ENCODE measurements around the gene C16orf82. TPM values are rescaled to one million over a fixed set of nuclear protein-coding genes. Genes with fewer than 3 reads are reported as not detected.
A peak's percentile ranks its signal among the peaks of the same experiment; 100 is the strongest.
"Not testable (repeated sequence)": the region's sequence is repeated elsewhere in the genome, so short reads cannot be mapped to it uniquely, and the experiment has no call there.

The C16orf82 gene
- total and polyA plus RNA-seq, 4 donors: not detected

DNA sequence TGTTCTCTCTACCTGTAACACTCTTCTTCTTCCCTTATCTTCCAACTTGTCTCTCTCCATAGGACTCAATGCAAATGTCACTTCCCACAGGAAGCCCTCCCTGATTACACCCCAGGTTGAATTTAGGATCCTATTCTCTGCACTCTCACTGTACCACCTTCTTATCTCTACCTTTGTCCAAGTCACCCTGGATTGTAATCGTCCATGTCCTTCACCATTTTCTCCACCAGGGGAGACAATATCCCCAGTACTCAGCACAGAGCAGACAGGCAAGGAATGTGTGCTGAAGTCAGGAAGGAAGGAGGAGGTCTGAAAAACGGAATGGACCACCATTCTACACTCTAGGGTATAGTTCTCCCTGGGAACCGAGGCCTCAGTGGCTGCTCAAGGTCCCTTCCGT lies 14.2 kb downstream of the C16orf82 start:
- Histone ChIP-seq H3K36me3 (ENCODE audit: control insufficient read depth in 1 of 2, insufficient read depth in 2 of 2, low read length in 1 of 2) (no peaks in the 10 kb centered on the region), H3K4me1 (ENCODE audit: control insufficient read depth in 1 of 2, insufficient read depth in 2 of 2, low read length in 2 of 2) (no peaks in the 10 kb centered on the region), H3K9me3 (ENCODE audit: control insufficient read depth, low read length) (no peaks in the 10 kb centered on the region), H3K4me3 (ENCODE audit: low read length in 2 of 2) (no peak overlapping the region), H3K27me3 (ENCODE audit: control insufficient read depth in 1 of 2, insufficient read depth in 2 of 2, low read length in 1 of 2) (no peaks in the 10 kb centered on the region), H3K27ac (ENCODE audit: low read depth in 1 of 2, low read length in 2 of 2) (no peak overlapping the region)
- ATAC-seq (ENCODE audit: low FRiP score) (no peak), DNase-seq (no peak)
- WGBS, 2 donors: 15 to 18% methylated on average over 4 of the region's 4 CpGs
- intact Hi-C loops (cut with DNase I): no loop called here

DNA sequence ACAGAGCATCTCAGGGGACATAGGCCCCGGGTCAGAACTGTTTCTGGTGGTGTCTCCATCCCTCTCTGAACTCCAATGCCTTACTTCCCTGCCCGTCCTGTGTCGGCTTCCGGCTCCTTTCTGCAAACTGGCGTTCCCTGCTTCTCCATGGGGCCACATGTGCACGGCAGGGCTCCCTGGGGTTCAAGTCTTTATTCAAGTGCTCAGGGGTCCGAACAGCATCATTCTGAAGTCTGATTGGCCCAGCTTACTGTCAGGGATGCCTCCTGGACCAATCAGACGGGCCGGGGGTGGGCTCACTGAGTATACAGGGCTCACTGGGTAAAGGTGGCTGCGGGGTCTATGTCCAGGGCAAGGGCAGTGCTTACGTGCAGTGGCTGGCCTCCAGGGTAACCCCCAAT lies 17.1 kb downstream of the C16orf82 start:
- Histone ChIP-seq H3K27me3 (ENCODE audit: control insufficient read depth in 1 of 2, insufficient read depth in 2 of 2, low read length in 1 of 2) (no peaks in the 10 kb centered on the region), H3K9me3 (ENCODE audit: control insufficient read depth, low read length) (no peaks in the 10 kb centered on the region)
- 20 to 27% methylated on average over 10 to 11 of the region's 11 CpGs for whole genome bisulfite sequencing, 2 donors

DNA sequence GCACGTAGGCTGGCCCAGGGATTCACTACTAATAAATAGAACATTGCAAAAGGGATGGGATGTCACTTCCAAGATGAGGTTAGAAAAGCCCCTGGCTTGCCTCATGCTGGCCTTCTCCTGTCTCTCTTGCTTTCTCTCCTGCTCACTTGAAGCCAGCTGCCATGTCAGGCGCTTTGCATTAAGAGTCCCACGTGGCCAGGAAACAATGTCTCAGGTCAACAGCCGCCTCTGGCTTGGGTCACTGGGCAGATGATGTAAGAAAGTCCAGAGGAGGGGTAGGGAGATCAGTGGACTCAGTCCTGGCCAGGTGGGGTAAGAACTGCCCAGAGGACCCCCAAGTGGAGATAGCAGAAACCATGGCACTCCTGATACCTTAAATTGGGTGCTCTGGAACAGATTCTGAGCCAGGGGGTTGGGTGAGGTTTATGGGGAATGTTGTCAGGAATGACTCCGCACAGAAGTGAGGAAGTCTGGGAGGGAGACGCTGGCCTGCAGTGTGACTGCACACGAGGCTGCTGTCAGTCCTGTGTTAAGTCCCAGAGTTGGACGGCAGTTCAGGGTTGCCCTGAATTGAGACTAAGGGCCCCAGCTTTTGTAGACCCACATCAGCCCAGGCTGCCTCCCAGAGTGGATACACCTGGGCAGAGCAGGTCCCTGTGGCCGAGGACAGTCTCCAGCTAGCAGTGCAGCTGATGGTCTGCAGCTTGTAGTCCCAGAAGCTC lies 17.7 kb downstream of the C16orf82 start:
- ATAC-seq (ENCODE audit: low FRiP score) (no peak), DNase-seq (no peak)
- 34 to 36% methylated on average over 9 of the region's 9 CpGs for WGBS, 2 donors
- intact Hi-C loops (cut with DNase I): no loop called here
- Histone ChIP-seq H3K36me3 (ENCODE audit: control insufficient read depth in 1 of 2, insufficient read depth in 2 of 2, low read length in 1 of 2) (no peaks in the 10 kb centered on the region), H3K4me3 (ENCODE audit: low read length in 2 of 2) (no peak overlapping the region), H3K9me3 (ENCODE audit: control insufficient read depth, low read length) (no peaks in the 10 kb centered on the region), H3K27me3 (ENCODE audit: control insufficient read depth in 1 of 2, insufficient read depth in 2 of 2, low read length in 1 of 2) (no peaks in the 10 kb centered on the region), H3K27ac (ENCODE audit: low read depth in 1 of 2, low read length in 2 of 2) (no peak overlapping the region), H3K4me1 (ENCODE audit: control insufficient read depth in 1 of 2, insufficient read depth in 2 of 2, low read length in 2 of 2) (no peaks in the 10 kb centered on the region)

More for the DNA sequence above, 17.1 kb downstream of the C16orf82 start:
- ATAC-seq (ENCODE audit: low FRiP score): no peak
- H3K36me3 ChIP-seq (ENCODE audit: control insufficient read depth in 1 of 2, insufficient read depth in 2 of 2, low read length in 1 of 2): no peaks in the 10 kb centered on the region
- intact Hi-C loops (cut with DNase I): no loop called here
- H3K27ac ChIP-seq (ENCODE audit: low read depth in 1 of 2, low read length in 2 of 2): no peak overlapping the region
- no peaks in the 10 kb centered on the region for H3K4me1 ChIP-seq (ENCODE audit: control insufficient read depth in 1 of 2, insufficient read depth in 2 of 2, low read length in 2 of 2)
- H3K4me3 ChIP-seq (ENCODE audit: low read length in 2 of 2): no peak overlapping the region
- DNase-seq: no peak

DNA sequence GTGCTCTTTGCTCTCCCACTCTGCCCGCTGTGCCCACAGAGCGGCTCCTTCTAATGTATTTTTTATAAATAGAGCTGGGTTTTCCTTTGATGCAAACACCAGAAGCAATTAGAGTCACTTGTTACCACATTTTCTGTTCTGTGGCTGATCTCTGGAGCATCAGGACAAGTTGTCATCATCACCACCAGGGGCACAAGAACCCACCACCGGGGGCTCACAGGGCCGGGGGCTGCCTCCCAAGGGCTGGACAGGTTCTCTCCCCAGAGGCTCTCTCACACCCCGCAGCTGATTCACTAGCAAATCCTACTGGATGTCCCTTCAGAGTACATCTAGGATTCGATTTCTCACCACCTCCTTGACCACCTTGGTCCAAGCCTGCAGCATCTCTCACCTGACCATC lies 18.5 kb downstream of the C16orf82 start:
- ATAC-seq (ENCODE audit: low FRiP score): no peak
- intact Hi-C loops (cut with DNase I): no loop called here
- Histone ChIP-seq H3K27ac (ENCODE audit: low read depth in 1 of 2, low read length in 2 of 2) (no peak overlapping the region), H3K36me3 (ENCODE audit: control insufficient read depth in 1 of 2, insufficient read depth in 2 of 2, low read length in 1 of 2) (no peaks in the 10 kb centered on the region), H3K27me3 (ENCODE audit: control insufficient read depth in 1 of 2, insufficient read depth in 2 of 2, low read length in 1 of 2) (no peaks in the 10 kb centered on the region), H3K9me3 (ENCODE audit: control insufficient read depth, low read length) (no peaks in the 10 kb centered on the region), H3K4me1 (ENCODE audit: control insufficient read depth in 1 of 2, insufficient read depth in 2 of 2, low read length in 2 of 2) (no peaks in the 10 kb centered on the region), H3K4me3 (ENCODE audit: low read length in 2 of 2) (no peak overlapping the region)
- DNase-seq: no peak
- 63 to 65% methylated on average over 6 of the region's 6 CpGs for WGBS, 2 donors

DNA sequence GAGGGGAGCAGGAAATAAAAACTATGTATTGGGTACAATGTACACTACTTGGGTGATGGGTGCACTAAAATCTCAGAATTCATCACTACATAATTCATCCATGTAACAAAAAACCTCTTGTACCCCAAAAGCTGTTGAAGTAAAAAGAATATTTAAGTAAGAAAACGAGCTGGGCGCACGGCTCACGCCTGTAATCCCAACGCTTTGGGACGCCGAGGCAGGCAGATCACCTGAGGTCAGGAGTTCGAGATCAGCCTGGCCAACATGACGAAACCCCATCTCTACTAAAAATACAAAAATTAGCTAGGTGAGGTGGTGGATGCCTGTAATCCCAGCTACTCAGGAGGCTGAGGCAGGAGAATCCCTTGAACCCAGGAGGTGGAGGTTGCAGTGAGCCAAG lies 19.3 kb downstream of the C16orf82 start:
- H3K4me3 ChIP-seq (ENCODE audit: low read length in 2 of 2); H3K4me1 ChIP-seq (ENCODE audit: control insufficient read depth in 1 of 2, insufficient read depth in 2 of 2, low read length in 2 of 2); H3K36me3 ChIP-seq (ENCODE audit: control insufficient read depth in 1 of 2, insufficient read depth in 2 of 2, low read length in 1 of 2); ATAC-seq (ENCODE audit: low FRiP score); H3K27me3 ChIP-seq (ENCODE audit: control insufficient read depth in 1 of 2, insufficient read depth in 2 of 2, low read length in 1 of 2); DNase-seq; intact Hi-C loops (cut with DNase I); H3K9me3 ChIP-seq (ENCODE audit: control insufficient read depth, low read length); H3K27ac ChIP-seq (ENCODE audit: low read depth in 1 of 2, low read length in 2 of 2): not testable (repeated sequence)
- 91 to 92% methylated on average over 9 of the region's 9 CpGs for WGBS, 2 donors

DNA sequence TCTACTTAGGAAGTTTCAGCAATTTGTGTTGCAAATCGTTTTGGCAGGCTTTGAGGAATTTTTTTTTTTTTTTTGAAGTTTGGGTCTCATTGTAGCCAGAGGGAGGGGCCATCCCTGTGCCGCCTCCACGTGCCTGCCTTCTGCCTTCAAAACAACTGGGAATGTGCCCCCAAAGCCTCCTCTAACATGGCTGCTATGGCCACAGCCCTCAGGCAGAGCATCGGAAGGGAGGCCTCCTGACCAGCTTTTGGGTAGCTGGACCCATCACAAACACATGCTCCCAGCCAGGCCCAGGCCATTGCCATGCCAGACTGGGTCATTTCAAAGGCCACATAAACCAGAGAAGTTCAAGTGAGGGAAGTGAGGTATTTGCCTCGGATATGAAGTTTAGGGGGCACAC lies 21.5 kb downstream of the C16orf82 start:
- no peaks in the 10 kb centered on the region for H3K27me3 ChIP-seq (ENCODE audit: control insufficient read depth in 1 of 2, insufficient read depth in 2 of 2, low read length in 1 of 2)
- intact Hi-C loops (cut with DNase I): no loop called here
- no peak overlapping the region for H3K4me3 ChIP-seq (ENCODE audit: low read length in 2 of 2)
- no peaks in the 10 kb centered on the region for H3K9me3 ChIP-seq (ENCODE audit: control insufficient read depth, low read length)
- no peak overlapping the region for H3K27ac ChIP-seq (ENCODE audit: low read depth in 1 of 2, low read length in 2 of 2)
- H3K36me3 ChIP-seq (ENCODE audit: control insufficient read depth in 1 of 2, insufficient read depth in 2 of 2, low read length in 1 of 2): no peaks in the 10 kb centered on the region
- WGBS, 2 donors: 34 to 38% methylated on average over 5 of the region's 5 CpGs
- DNase-seq (no peak), ATAC-seq (ENCODE audit: low FRiP score) (no peak)
- no peaks in the 10 kb centered on the region for H3K4me1 ChIP-seq (ENCODE audit: control insufficient read depth in 1 of 2, insufficient read depth in 2 of 2, low read length in 2 of 2)

DNA sequence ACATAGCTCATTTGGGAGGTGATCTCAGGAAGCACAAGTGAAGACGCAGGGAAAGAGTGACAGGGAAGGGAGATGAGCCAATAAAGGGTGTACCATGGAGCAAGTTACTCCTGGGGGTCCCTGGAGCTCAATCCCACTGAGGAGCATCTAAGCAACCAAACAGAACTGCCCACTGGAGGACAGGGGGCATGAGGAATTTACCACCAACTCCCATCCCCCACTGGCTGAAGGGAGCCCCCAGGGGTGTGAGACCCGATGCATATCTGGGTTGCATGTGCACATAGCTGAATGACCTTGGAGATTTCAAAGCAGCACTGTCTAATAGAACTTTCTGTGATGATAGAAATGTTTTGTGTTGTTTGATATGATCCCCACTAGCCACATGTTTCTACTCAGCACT lies 29.6 kb downstream of the C16orf82 start:
- Histone ChIP-seq H3K27me3 (ENCODE audit: control insufficient read depth in 1 of 2, insufficient read depth in 2 of 2, low read length in 1 of 2) (no peaks in the 10 kb centered on the region), H3K27ac (ENCODE audit: low read depth in 1 of 2, low read length in 2 of 2) (no peak overlapping the region), H3K9me3 (ENCODE audit: control insufficient read depth, low read length) (peaks cover 8% of the 10 kb centered on the region), H3K36me3 (ENCODE audit: control insufficient read depth in 1 of 2, insufficient read depth in 2 of 2, low read length in 1 of 2) (no peaks in the 10 kb centered on the region), H3K4me3 (ENCODE audit: low read length in 2 of 2) (no peak overlapping the region), H3K4me1 (ENCODE audit: control insufficient read depth in 1 of 2, insufficient read depth in 2 of 2, low read length in 2 of 2) (no peaks in the 10 kb centered on the region)
- ATAC-seq (ENCODE audit: low FRiP score): no peak
- intact Hi-C loops (cut with DNase I): no loop called here
- 77 to 87% methylated on average over 2 of the region's 2 CpGs for WGBS, 2 donors
- no peak for DNase-seq

DNA sequence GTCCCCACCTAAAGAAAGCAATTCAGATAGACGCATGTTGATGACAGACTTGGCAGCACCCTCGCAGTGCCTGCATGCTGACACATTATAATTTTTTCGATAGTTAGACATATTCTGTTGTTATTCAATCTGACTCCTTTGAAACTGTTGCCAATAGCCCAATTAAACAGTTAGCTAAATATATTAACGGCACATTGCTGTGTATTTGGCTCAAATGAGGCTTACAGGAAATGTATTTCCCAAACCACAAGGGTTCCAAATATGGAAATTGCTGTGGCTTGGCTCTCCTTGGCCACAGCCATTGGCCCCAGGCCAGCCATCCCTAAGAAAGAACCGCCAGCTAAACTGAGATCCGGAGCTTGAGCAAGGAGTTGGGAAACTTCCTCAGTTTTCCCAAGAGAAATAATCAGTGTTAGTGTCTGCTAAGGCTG lies 31.1 kb downstream of the C16orf82 start:
- H3K4me3 ChIP-seq (ENCODE audit: low read length in 2 of 2): no peak overlapping the region
- ATAC-seq (ENCODE audit: low FRiP score): peak; percentile 75
- peak in 1 of 2 donors; percentile 67 for DNase-seq
- WGBS, 2 donors: 30 to 36% methylated on average over 6 of the region's 6 CpGs
- H3K27me3 ChIP-seq (ENCODE audit: control insufficient read depth in 1 of 2, insufficient read depth in 2 of 2, low read length in 1 of 2): no peaks in the 10 kb centered on the region
- no peak overlapping the region for H3K27ac ChIP-seq (ENCODE audit: low read depth in 1 of 2, low read length in 2 of 2)
- peaks cover 8% of the 10 kb centered on the region for H3K9me3 ChIP-seq (ENCODE audit: control insufficient read depth, low read length)
- intact Hi-C loops (cut with DNase I): no loop called here
- no peaks in the 10 kb centered on the region for H3K4me1 ChIP-seq (ENCODE audit: control insufficient read depth in 1 of 2, insufficient read depth in 2 of 2, low read length in 2 of 2)
- H3K36me3 ChIP-seq (ENCODE audit: control insufficient read depth in 1 of 2, insufficient read depth in 2 of 2, low read length in 1 of 2): no peaks in the 10 kb centered on the region

DNA sequence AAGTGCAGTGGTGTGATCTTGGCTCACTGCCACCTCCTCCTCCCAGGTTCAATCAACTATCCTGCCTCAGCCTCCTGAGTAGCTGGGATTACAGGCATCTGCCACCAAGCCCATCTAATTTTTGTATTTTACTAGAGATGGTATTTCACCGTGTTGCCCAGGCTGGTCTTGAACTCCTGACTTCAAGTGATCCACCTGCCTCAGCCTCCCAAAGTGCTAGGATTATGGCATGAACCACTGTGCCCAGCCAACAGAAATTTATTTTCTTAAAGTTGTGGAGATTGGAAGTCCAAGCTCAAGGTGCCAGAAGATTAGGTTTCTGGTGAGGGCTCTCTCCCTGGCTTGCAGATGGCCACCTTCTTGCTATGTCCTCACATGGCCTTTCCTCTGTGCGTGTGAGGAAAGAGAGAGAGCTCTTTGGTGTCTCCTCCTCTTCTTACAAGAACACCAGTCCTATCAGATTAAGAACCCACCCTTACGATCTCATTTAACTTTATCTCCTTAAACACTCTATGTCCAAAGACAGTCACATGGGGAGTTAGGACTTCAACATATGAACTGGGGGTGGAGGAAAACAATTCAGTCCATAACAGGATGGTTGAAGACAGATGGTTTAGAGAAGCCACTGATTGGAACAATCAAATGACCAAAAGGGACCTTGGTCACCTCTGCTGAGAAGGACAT lies 31.8 kb downstream of the C16orf82 start:
- no peak for DNase-seq
- Histone ChIP-seq H3K9me3 (ENCODE audit: control insufficient read depth, low read length) (peaks cover 8% of the 10 kb centered on the region), H3K4me1 (ENCODE audit: control insufficient read depth in 1 of 2, insufficient read depth in 2 of 2, low read length in 2 of 2) (no peaks in the 10 kb centered on the region), H3K36me3 (ENCODE audit: control insufficient read depth in 1 of 2, insufficient read depth in 2 of 2, low read length in 1 of 2) (no peaks in the 10 kb centered on the region), H3K4me3 (ENCODE audit: low read length in 2 of 2) (no peak overlapping the region), H3K27me3 (ENCODE audit: control insufficient read depth in 1 of 2, insufficient read depth in 2 of 2, low read length in 1 of 2) (no peaks in the 10 kb centered on the region), H3K27ac (ENCODE audit: low read depth in 1 of 2, low read length in 2 of 2) (no peak overlapping the region)
- whole genome bisulfite sequencing, 2 donors: 71 to 86% methylated on average over 3 of the region's 3 CpGs
- intact Hi-C loops (cut with DNase I): no loop called here
- ATAC-seq (ENCODE audit: low FRiP score): no peak

All from aorta (tissue), 5 donors.